Peyer's patch (tissue), 4 donors: Measurements from ENCODE around the gene CHAF1A. TPM values are rescaled to one million over a fixed set of nuclear protein-coding genes. Genes with fewer than 3 reads are reported as not detected.

Experiments
- DNase-seq, 3 donors: peaks; one replicate each; pipeline ENCODE4 v3.0.0-alpha.2; 2017 to 2019
- H3K27ac ChIP-seq, 4 donors: fragments of 200-600 bp; sonication (generic); one replicate each; pipeline ENCODE4 v1.5.1; 2016 to 2019
- H3K27me3 ChIP-seq, 2 donors: fragments of 200-600 bp; sonication (generic); one replicate each; pipeline ENCODE4 v1.5.1; 2019
- H3K36me3 ChIP-seq, 3 donors: fragments of 200-600 bp; sonication (generic); one replicate each; pipeline ENCODE4 v1.5.1; 2016 to 2019
- H3K4me1 ChIP-seq, 4 donors: fragments of 200-600 bp; sonication (generic); one replicate each; pipeline ENCODE4 v1.5.1; 2016 to 2019
- H3K4me3 ChIP-seq, 4 donors: fragments of 200-600 bp; sonication (generic); 1 replicate in 3 of 4; 2 replicates in 1 of 4; pipeline ENCODE4 v1.5.1; 2016 to 2019; ENCODE audit warnings: mild to moderate bottlenecking in 1 of 4
- H3K9me3 ChIP-seq, 4 donors: fragments of 200-600 bp; sonication (generic); one replicate each; pipeline ENCODE4 v1.5.1; 2016 to 2019; ENCODE audit warnings: mild to moderate bottlenecking in 1 of 4
- POLR2A ChIP-seq, 2 donors: fragments of 450-650 bp; IDR thresholded peaks; one replicate each; pipeline ENCODE4 v1.5.1; 2017; ENCODE audit warnings: antibody characterized with exemption in 2 of 2, mild to moderate bottlenecking in 2 of 2, moderate library complexity in 2 of 2
- total RNA-seq, 4 donors: library from RNA; depleted of rRNA; stranded (reverse); fragments of >200 nt; gene quantifications; one replicate each; pipeline ENCODE4 v1.1.0, GENCODE V29; 2016
- TF ChIP-seq, protein P1 (sequence below), 6 experiments: fragments of 450-650 bp in 4 of 6; fragments of 200-600 bp in 2 of 6; sonication (generic) in 1 of 6; IDR thresholded peaks; one replicate each; pipeline ENCODE4 v1.5.1; 2017 to 2019; ENCODE audit warnings: antibody characterized with exemption in 6 of 6, mild to moderate bottlenecking in 3 of 6, moderate library complexity in 1 of 6

Gene CHAF1A
- total RNA-seq, 4 donors from 2014 or later, result 7.5 to 66.8 (median 14.4) TPM

DNA sequence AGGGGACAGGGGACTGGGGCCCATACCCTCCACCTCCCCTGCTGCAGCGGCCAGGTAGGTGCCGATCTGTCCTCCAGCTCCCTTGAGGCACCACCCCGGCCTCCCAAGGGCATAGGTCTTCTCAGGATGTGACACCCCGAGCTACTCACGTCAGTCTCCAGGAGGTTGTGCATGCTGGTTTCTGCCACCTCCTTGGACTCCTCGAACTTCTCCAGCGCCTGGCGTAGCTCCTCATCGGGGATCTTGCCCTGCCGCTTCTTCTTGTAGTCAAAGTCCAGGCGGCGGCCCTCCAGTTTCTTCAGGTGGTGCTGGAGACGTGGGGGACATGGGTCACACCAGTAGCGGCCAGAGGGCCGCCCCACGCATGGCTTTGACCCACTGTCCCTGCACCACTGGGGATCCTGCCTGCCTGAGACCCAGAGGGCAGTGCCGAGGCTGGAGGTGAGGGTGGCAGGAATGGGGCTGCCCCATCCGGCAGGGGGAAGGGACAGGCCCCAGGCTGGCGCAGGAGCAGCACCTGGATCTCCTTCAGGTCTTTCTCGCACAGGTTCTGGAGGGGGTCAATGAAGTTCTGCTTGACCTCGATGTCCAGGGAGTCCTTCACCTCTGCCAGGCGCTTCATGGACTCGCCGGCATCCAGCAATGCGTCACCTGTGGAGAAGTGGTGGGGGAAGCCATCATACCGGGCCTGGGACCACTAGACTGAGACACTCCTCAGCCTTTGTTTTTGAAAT, 38.7 kb upstream of the CHAF1A start:
- no peak overlapping the region for H3K27ac ChIP-seq
- TF ChIP-seq, protein P1, sequence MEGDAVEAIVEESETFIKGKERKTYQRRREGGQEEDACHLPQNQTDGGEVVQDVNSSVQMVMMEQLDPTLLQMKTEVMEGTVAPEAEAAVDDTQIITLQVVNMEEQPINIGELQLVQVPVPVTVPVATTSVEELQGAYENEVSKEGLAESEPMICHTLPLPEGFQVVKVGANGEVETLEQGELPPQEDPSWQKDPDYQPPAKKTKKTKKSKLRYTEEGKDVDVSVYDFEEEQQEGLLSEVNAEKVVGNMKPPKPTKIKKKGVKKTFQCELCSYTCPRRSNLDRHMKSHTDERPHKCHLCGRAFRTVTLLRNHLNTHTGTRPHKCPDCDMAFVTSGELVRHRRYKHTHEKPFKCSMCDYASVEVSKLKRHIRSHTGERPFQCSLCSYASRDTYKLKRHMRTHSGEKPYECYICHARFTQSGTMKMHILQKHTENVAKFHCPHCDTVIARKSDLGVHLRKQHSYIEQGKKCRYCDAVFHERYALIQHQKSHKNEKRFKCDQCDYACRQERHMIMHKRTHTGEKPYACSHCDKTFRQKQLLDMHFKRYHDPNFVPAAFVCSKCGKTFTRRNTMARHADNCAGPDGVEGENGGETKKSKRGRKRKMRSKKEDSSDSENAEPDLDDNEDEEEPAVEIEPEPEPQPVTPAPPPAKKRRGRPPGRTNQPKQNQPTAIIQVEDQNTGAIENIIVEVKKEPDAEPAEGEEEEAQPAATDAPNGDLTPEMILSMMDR (IDR thresholded peaks at IDR 0.05), result no peak
- TF ChIP-seq POLR2A (IDR thresholded peaks at IDR 0.05), result no peak

DNA sequence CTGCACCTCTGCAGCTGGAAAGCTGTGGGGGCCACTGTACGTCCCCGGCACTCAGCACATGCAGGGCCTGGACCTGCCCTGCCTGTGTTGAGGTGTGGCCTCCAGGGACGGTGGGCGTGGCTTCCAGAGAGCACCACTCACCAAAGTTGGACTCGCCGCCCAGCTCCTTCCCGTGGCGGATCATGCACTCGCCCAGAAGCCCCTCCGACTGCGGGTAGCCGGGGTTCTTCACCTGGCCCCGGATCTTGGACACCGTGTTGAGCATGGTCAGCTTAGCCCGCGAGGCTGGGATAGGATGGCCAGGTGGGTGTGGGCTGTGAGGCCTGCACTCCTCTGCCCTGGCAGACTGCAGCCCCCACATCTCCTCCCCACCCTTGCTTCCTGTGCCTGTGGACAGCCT, 37.1 kb upstream of the CHAF1A start:
- Histone ChIP-seq H3K4me3 (no peak overlapping the region), H3K4me1 (peaks cover 0 to 27% (median 22%) of the 10 kb centered on the region in 4 donors), H3K9me3 (no peaks in the 10 kb centered on the region), H3K27ac (no peak overlapping the region), H3K27me3 (no peaks in the 10 kb centered on the region), H3K36me3 (peaks cover 0 to 70% (median 0%) of the 10 kb centered on the region in 3 donors)
- no peak for TF ChIP-seq POLR2A (IDR thresholded peaks at IDR 0.05)
- TF ChIP-seq, protein P1 (IDR thresholded peaks at IDR 0.05), result no peak
- peak in 1 of 3 donors; percentile 54 for DNase-seq

More for the DNA sequence above, 38.7 kb upstream of the CHAF1A start:
- DNase-seq, result no peak
- no peaks in the 10 kb centered on the region for H3K27me3 ChIP-seq
- H3K4me3 ChIP-seq, result no peak overlapping the region
- H3K9me3 ChIP-seq, result no peaks in the 10 kb centered on the region
- peaks cover 0 to 11% (median 7%) of the 10 kb centered on the region in 4 donors for H3K4me1 ChIP-seq
- peaks cover 0 to 86% (median 0%) of the 10 kb centered on the region in 3 donors for H3K36me3 ChIP-seq

DNA sequence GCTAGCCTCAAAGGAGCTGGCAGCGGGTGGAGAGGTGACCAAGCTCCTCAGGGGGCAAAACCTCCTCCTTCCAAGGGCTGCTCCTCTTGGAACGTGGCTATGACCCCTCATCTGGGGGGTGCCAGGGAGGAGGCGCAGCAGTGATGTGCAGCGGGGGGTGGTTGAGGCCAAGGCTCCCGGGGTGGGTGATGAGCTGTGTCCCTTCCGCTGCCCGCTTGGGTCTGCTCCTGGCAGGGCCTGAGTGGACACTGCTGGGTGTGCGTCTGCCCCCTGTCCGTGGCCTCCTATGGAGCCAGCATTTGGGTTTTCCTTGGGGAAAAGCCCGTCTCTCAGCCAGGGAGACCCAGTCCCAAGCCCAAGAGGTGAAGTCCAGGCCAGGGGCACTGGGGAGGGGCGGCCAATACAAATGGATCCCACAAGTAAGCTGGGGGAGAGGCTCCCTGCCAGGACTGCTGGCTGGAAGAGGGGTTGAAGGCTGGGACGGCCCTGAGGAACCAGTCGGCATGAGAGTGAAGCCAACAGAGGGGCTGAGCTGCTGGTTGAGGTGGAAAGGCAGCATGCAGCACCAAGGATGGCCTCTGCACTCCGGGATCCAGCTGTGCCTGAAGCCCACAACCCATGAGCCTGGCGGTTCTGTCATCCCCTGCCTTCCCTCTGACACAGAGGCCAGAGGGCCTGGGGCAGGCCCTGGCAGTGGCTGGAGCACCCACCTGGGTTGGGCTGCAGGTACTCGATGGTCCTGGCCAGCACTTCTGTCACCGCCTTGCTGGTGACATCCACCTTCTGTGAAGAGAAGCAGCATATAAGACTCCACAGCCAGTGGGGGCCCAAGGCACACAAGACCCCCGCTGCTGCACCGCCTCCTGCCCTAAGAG, 36.4 kb upstream of the CHAF1A start:
- H3K36me3 ChIP-seq, result peaks cover 0 to 63% (median 0%) of the 10 kb centered on the region in 3 donors
- TF ChIP-seq, protein P1 (IDR thresholded peaks at IDR 0.05), result no peak
- no peak for TF ChIP-seq POLR2A (IDR thresholded peaks at IDR 0.05)
- no peaks in the 10 kb centered on the region for H3K9me3 ChIP-seq
- H3K4me3 ChIP-seq, result no peak overlapping the region
- H3K27me3 ChIP-seq, result no peaks in the 10 kb centered on the region
- no peak for DNase-seq
- peaks cover 0 to 31% (median 29%) of the 10 kb centered on the region in 4 donors for H3K4me1 ChIP-seq
- no peak overlapping the region for H3K27ac ChIP-seq

DNA sequence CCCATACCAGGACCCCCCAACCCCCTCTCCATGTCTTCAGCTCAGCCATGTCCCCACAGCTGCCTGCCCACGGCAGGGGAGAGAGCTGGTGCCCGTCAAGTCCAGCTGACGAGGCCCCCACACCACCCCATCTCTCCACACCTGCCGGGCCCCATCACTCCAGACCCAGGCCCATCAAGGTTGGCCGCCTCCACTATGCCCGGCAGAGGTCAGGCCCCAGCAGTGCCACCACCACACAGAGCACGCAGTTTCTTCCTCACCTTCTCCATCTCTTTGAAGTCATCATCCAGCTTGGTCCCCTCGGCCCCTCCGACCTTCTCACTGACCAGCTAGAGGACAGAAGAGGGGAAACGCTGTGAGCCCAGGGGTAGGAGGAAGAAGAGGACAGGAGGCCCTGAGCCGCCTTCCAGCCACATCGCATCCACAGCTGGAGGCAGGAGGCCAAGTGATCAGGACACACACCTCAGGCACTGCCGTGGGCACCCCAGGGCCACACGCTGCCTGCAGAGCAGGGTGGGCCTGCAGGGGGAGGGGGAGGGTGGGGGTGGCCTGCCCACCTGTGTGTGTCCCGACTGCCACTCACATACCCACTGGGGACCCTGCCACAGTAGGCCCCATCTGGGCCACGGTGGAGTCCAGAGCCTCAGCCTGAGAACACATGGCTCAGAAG, 35.6 kb upstream of the CHAF1A start:
- H3K36me3 ChIP-seq, result peaks cover 0 to 59% (median 0%) of the 10 kb centered on the region in 3 donors
- H3K27ac ChIP-seq, result no peak overlapping the region
- no peaks in the 10 kb centered on the region for H3K9me3 ChIP-seq
- no peaks in the 10 kb centered on the region for H3K27me3 ChIP-seq
- DNase-seq, result no peak
- peaks cover 0 to 38% (median 32%) of the 10 kb centered on the region in 4 donors for H3K4me1 ChIP-seq
- no peak overlapping the region for H3K4me3 ChIP-seq
- no peak for TF ChIP-seq POLR2A (IDR thresholded peaks at IDR 0.05)
- TF ChIP-seq, protein P1 (IDR thresholded peaks at IDR 0.05), result no peak

DNA sequence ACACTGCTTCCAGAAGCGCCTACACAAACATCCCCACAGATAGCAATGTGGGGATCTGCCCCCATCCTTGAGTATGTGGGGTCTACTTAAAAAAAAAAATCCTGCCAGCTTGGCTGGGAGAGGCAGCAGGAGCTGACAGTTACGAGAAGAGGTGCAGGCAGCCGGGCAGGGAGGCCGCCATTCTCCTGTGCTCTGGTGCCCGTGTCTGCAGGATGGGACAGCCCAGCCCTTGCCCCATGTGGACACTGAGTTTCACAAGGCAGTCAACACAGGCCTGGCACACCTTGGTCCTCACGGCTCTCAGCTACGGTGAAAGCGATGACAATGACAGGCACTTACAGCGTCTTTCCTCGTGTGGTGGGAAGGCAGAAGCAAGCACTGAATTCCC, 35.1 kb upstream of the CHAF1A start:
- H3K27me3 ChIP-seq, result no peaks in the 10 kb centered on the region

More for the DNA sequence above, 35.1 kb upstream of the CHAF1A start:
- no peak for TF ChIP-seq POLR2A (IDR thresholded peaks at IDR 0.05)
- TF ChIP-seq, protein P1 (IDR thresholded peaks at IDR 0.05), result no peak
- peak overlapping the region in 1 of 4 donors; percentile 94 for H3K27ac ChIP-seq
- H3K9me3 ChIP-seq, result no peaks in the 10 kb centered on the region
- no peak overlapping the region for H3K4me3 ChIP-seq
- peaks cover 0 to 40% (median 32%) of the 10 kb centered on the region in 4 donors for H3K4me1 ChIP-seq
- no peak for DNase-seq
- peaks cover 0 to 54% (median 0%) of the 10 kb centered on the region in 3 donors for H3K36me3 ChIP-seq
